Activated T-cell treated with anti-CD3 and anti-CD28 coated beads, Interleukin-2, amount 50 U/mL, for 72 hours (primary cell): ENCODE results near the gene HES1. TPM values are rescaled to one million over a fixed set of nuclear protein-coding genes. Genes with fewer than 3 reads are reported as not detected.

Experiments used
- ATAC-seq, 2 donors: fragments of 150-1000 bp; cut with Tn5 transposase; replicated peaks in 1 of 2; 2 replicates each; pipeline ENCODE4 v1.10.0; 2021; ENCODE audit warnings: moderate library complexity in 2 of 2, mild to moderate bottlenecking in 1 of 2
- DNase-seq, 2 donors: peaks; one replicate each; pipeline ENCODE4 v3.0.0; 2021 to 2022; ENCODE audit warnings: mixed read lengths in 1 of 2
- H3K27ac Mint-ChIP-seq: one replicate; pipeline ENCODE4 v1.8.0; 2022; ENCODE audit warnings: mild to moderate bottlenecking, moderate library complexity, mixed read lengths
- H3K27me3 Mint-ChIP-seq: one replicate; pipeline ENCODE4 v1.8.0; 2022; ENCODE audit warnings: low read depth, mixed read lengths
- H3K36me3 Mint-ChIP-seq, 2 donors: one replicate each; pipeline ENCODE4 v1.8.0; 2022; ENCODE audit warnings: mixed read lengths in 2 of 2, mild to moderate bottlenecking in 1 of 2; ENCODE audit not compliant: insufficient read depth in 2 of 2
- H3K4me1 Mint-ChIP-seq: one replicate; pipeline ENCODE4 v1.8.0; 2022; ENCODE audit warnings: low read depth, mixed read lengths
- H3K4me3 Mint-ChIP-seq, 2 donors: one replicate each; pipeline ENCODE4 v1.8.0; 2022; ENCODE audit warnings: mild to moderate bottlenecking in 2 of 2, mixed read lengths in 2 of 2, moderate library complexity in 2 of 2
- H3K9me3 Mint-ChIP-seq, 2 donors: one replicate each; pipeline ENCODE4 v1.8.0; 2022; ENCODE audit warnings: mixed read lengths in 2 of 2
- total RNA-seq, 2 donors: library from RNA; stranded (reverse); gene quantifications; one replicate each; pipeline ENCODE4 v1.2.3, GENCODE V29; 2022

The HES1 gene
- total RNA-seq, 2 donors from 2014 or later = 0.81 to 0.91 TPM

- peaks cover 48% of the 10 kb centered on the region for H3K27me3 Mint-ChIP-seq
- H3K4me3 Mint-ChIP-seq = no peak overlapping the region
- no peak for DNase-seq
- ATAC-seq = no peak
- H3K27ac Mint-ChIP-seq = no peak overlapping the region
- H3K36me3 Mint-ChIP-seq = no peaks in the 10 kb centered on the region
- H3K9me3 Mint-ChIP-seq = no peaks in the 10 kb centered on the region
- H3K4me1 Mint-ChIP-seq = no peaks in the 10 kb centered on the region
Measured at GRCh38 chr3:194162817-194163584, 27.1 kb downstream of the HES1 start.

- Mint-ChIP-seq H3K27ac (no peak overlapping the region), H3K27me3 (peaks cover 49% of the 10 kb centered on the region), H3K9me3 (no peaks in the 10 kb centered on the region), H3K4me3 (no peak overlapping the region), H3K36me3 (no peaks in the 10 kb centered on the region), H3K4me1 (no peaks in the 10 kb centered on the region)
- ATAC-seq = no peak
- no peak for DNase-seq
Measured at GRCh38 chr3:194163697-194164096, 27.7 kb downstream of the HES1 start.

- H3K4me3 Mint-ChIP-seq = no peak overlapping the region
- DNase-seq = no peak
- no peak for ATAC-seq
- H3K27me3 Mint-ChIP-seq = peaks cover 49% of the 10 kb centered on the region
- H3K36me3 Mint-ChIP-seq = no peaks in the 10 kb centered on the region
- no peaks in the 10 kb centered on the region for H3K4me1 Mint-ChIP-seq
- no peak overlapping the region for H3K27ac Mint-ChIP-seq
- H3K9me3 Mint-ChIP-seq = no peaks in the 10 kb centered on the region
Measured at GRCh38 chr3:194164861-194165260, 28.9 kb downstream of the HES1 start.

- Mint-ChIP-seq H3K36me3 (no peaks in the 10 kb centered on the region), H3K4me3 (no peak overlapping the region), H3K27me3 (peaks cover 49% of the 10 kb centered on the region), H3K9me3 (no peaks in the 10 kb centered on the region), H3K4me1 (no peaks in the 10 kb centered on the region), H3K27ac (no peak overlapping the region)
- ATAC-seq = no peak
- DNase-seq = no peak
Measured at GRCh38 chr3:194165271-194166018, 29.5 kb downstream of the HES1 start.

GRCh38 chr3:194166682-194167479 is 30.9 kb downstream of the HES1 start:
- Mint-ChIP-seq H3K36me3 (no peaks in the 10 kb centered on the region), H3K27me3 (peaks cover 43% of the 10 kb centered on the region), H3K27ac (no peak overlapping the region), H3K4me1 (no peaks in the 10 kb centered on the region), H3K4me3 (no peak overlapping the region), H3K9me3 (no peaks in the 10 kb centered on the region)
- DNase-seq (no peak), ATAC-seq (no peak)

- no peak overlapping the region for H3K27ac Mint-ChIP-seq
- ATAC-seq (no peak), DNase-seq (no peak)
- H3K27me3 Mint-ChIP-seq = peaks cover 39% of the 10 kb centered on the region
- no peak overlapping the region for H3K4me3 Mint-ChIP-seq
- no peaks in the 10 kb centered on the region for H3K9me3 Mint-ChIP-seq
- no peaks in the 10 kb centered on the region for H3K4me1 Mint-ChIP-seq
- no peaks in the 10 kb centered on the region for H3K36me3 Mint-ChIP-seq
Measured at GRCh38 chr3:194167480-194168282, 31.7 kb downstream of the HES1 start.

- Mint-ChIP-seq H3K9me3 (no peaks in the 10 kb centered on the region), H3K4me3 (no peak overlapping the region), H3K36me3 (no peaks in the 10 kb centered on the region), H3K27ac (no peak overlapping the region), H3K4me1 (no peaks in the 10 kb centered on the region), H3K27me3 (peaks cover 33% of the 10 kb centered on the region)
- no peak for DNase-seq
- no peak for ATAC-seq
Measured at GRCh38 chr3:194168994-194169393, 33.0 kb downstream of the HES1 start.

GRCh38 chr3:194169595-194169994 is 33.6 kb downstream of the HES1 start:
- H3K4me1 Mint-ChIP-seq = no peaks in the 10 kb centered on the region
- H3K27me3 Mint-ChIP-seq = peaks cover 27% of the 10 kb centered on the region
- no peaks in the 10 kb centered on the region for H3K36me3 Mint-ChIP-seq

GRCh38 chr3:194170793-194171192 is 34.8 kb downstream of the HES1 start:
- Mint-ChIP-seq H3K4me3 (no peak overlapping the region), H3K36me3 (no peaks in the 10 kb centered on the region), H3K9me3 (no peaks in the 10 kb centered on the region), H3K27ac (no peak overlapping the region), H3K27me3 (peaks cover 24% of the 10 kb centered on the region), H3K4me1 (no peaks in the 10 kb centered on the region)
- ATAC-seq = no peak
- DNase-seq = no peak

More at GRCh38 chr3:194169595-194169994, 33.6 kb downstream of the HES1 start:
- DNase-seq (no peak), ATAC-seq (no peak)
- Mint-ChIP-seq H3K4me3 (no peak overlapping the region), H3K9me3 (no peaks in the 10 kb centered on the region), H3K27ac (no peak overlapping the region)

GRCh38 chr3:194174406-194174805 is 38.5 kb downstream of the HES1 start:
- no peak for DNase-seq
- Mint-ChIP-seq H3K36me3 (no peaks in the 10 kb centered on the region), H3K4me1 (no peaks in the 10 kb centered on the region), H3K27me3 (peaks cover 14% of the 10 kb centered on the region), H3K27ac (no peak overlapping the region), H3K4me3 (no peak overlapping the region), H3K9me3 (no peaks in the 10 kb centered on the region)
- ATAC-seq = no peak

GRCh38 chr3:194174980-194175379 is 39.0 kb downstream of the HES1 start:
- DNase-seq (no peak), ATAC-seq (no peak)
- Mint-ChIP-seq H3K36me3 (no peaks in the 10 kb centered on the region), H3K9me3 (no peaks in the 10 kb centered on the region), H3K4me1 (no peaks in the 10 kb centered on the region), H3K4me3 (no peak overlapping the region), H3K27me3 (peaks cover 14% of the 10 kb centered on the region), H3K27ac (no peak overlapping the region)

- ATAC-seq (no peak), DNase-seq (no peak)
- Mint-ChIP-seq H3K4me1 (no peaks in the 10 kb centered on the region), H3K36me3 (no peaks in the 10 kb centered on the region), H3K9me3 (no peaks in the 10 kb centered on the region), H3K4me3 (no peak overlapping the region), H3K27me3 (peaks cover 14% of the 10 kb centered on the region), H3K27ac (no peak overlapping the region)
Measured at GRCh38 chr3:194176274-194176991, 40.5 kb downstream of the HES1 start.
